ENCODE data around the gene EIF3A.
"Not testable (repeated sequence)": the region's sequence is repeated elsewhere in the genome, so short reads cannot be mapped to it uniquely, and the experiment has no call there.

The EIF3A gene

DNA sequence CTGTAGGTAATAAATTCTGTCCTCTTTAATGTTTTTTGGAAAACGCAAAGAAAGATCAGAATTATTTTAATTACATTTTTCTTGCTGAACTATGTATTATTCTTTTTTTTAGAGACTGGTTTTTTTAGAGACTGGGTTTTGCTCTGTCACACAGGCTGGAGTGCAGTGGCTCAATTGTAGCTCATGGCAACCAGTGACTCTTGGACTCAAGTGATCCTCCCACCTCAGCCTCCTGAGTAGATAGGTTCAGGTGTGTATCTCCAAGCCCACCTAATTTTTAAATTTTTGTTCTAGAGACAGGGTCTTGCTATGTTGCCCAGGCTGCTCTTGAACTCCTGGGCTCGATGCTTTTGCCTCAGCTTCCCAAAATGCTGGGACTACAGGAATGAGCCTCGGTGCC lies 18.0 kb upstream of the EIF3A start:
- no peak for DNase-seq

DNA sequence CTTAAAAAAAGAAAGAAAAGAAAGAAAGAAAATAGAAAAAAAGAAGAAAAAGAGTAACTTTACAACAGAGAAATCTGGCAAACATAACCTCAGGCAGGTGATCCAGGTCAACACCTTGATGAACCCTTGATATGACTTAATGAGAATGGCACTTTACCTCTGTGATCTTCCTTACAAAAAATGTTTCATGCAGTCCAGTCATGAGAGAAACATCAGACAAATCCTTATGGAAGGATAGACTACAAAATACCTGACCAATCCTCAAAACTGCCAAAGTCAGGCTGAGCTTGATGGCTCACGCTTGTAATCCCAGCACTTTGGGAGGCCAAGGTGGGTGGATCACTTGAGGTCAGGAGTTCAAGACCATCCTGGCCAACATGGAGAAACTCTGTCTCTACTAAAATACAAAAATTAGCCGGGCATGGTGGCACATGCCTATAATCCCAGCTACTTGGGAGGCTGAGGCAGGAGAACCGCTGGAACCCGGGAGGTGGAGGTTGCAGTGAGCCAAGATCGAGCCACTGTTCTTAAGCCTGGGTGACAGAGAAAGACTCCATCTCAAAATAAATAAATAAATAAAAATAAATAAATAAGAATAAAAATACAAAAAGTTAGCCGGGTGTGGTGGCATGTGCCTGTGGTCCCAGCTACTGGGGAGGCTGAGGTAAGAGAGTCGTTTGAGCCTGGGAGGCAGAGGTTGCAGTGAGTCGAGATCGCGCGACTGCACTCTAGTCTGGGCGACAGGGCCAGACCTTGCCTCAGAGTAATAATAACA lies 16.2 kb upstream of the EIF3A start:
- not testable (repeated sequence) for DNase-seq

DNA sequence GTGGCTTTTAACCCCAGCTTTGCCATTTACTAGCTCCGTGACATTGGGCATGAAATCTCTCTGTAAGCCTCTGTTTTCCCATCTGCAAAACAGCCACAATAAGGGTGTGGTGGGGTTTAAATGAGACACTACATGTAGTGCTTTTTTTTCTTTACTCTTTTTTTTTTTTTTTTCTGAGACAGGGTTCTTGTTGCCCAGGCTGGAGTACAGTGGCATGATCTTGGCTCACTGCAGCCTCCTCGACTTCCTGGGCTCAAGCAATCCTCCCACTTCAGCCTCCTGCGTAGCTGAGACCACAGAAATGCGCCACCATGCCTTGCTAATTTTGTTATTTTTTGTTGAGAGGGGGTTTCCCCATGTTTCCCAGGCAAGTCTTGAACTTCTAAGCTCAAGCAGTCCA lies 15.0 kb upstream of the EIF3A start:
- DNase-seq, result no peak

DNA sequence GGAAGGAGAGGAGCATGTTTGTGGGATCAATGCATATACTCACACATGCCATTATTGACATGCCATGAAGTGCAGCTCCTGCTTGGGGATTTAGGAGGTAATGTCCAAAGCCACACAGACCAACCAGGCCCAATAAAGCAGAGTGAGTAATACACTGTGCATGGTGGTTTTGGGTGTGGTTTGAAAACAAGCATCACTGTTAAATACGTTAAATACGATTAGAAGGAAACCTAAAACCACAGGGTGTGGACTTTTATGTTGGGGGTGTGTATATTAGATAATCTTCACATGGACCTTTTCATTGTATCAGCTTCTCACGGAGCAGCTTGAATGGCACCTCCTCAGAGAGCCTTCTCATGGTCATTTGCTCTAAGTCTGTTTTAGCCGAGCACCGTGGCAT lies 10.4 kb upstream of the EIF3A start:
- DNase-seq, result no peak

DNA sequence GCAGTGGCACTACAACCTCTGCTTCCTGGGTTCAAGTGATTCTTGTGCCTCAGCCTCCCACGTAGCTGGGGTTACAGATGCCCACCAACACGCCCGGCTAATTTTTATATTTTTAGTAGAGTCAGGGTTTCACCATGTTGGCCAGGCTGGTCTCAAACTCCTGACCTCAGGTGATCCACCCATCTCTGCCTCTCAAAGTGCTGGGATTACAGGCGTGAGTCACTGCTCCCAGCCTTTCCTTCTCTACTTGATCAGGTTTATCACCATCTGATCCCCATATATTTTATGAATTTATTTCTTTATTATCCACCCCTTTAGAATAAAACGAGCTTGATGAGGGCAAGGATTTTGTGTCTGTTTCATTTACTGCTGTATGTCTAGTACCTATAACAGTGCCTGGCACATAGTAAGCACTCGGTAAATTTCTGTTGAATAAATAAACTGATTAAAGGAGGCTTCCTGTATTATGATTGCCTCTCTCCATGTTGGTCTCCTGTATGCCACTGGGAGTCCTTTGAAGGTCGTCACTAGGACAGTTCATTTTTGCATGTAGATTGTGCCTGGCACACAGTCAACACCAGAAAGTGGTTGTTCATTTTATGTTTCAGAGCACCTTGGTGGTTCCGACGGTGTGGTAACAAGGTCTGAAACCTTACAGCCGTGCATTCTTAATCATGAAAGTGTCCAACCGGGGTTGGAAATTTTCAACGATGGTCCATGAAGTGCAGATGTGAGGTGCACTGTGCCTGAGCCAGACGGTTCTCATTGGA lies 9.6 kb upstream of the EIF3A start:
- no peak for DNase-seq

DNA sequence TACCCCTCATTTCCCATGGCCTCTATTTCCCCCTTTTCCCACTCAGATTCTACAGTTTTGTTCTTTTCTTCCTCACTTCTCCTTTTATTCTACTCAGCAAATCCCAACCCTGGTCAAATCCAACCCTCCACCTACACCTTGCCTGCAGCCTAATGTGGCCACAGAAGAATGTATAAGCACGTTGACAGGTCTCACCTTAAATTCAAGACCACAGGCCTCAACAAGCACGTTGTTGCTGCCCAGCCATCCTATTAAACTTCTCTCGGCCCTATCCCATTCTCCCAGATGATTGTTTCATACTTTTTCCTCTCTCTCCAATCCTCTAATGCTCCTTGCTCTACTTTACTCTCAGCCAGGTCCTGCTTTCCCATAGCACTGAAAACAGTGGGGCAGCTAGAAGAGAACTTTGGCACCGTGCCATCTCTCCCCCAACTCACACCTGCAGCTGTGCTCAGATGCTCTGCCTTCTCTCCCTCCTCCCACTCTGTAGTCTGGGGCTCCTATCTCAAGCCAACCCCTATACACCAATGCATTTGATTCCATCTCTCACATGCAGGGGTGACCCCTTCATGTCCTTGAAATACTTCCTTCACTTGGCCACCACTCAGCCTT lies 6.8 kb upstream of the EIF3A start:
- no peak for DNase-seq

DNA sequence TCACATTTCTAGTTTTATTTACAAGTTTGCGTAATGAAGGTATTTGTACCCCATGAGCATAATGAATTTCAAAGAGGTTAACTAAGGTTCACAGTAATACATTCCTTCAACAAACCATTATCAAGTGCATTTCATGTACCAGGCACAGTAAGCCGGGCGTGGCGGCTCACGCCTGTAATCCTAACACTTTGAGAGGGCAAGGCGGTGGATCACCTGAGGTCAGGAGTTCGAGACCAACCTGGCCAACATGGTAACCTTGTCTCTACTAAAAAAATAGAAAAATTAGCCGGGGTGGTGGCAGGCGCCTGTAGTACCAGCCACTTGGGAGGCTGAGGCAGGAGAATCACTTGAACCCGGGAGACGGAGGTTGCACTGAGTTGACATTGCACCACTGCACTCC lies 4.3 kb upstream of the EIF3A start:
- DNase-seq, result no peak

DNA sequence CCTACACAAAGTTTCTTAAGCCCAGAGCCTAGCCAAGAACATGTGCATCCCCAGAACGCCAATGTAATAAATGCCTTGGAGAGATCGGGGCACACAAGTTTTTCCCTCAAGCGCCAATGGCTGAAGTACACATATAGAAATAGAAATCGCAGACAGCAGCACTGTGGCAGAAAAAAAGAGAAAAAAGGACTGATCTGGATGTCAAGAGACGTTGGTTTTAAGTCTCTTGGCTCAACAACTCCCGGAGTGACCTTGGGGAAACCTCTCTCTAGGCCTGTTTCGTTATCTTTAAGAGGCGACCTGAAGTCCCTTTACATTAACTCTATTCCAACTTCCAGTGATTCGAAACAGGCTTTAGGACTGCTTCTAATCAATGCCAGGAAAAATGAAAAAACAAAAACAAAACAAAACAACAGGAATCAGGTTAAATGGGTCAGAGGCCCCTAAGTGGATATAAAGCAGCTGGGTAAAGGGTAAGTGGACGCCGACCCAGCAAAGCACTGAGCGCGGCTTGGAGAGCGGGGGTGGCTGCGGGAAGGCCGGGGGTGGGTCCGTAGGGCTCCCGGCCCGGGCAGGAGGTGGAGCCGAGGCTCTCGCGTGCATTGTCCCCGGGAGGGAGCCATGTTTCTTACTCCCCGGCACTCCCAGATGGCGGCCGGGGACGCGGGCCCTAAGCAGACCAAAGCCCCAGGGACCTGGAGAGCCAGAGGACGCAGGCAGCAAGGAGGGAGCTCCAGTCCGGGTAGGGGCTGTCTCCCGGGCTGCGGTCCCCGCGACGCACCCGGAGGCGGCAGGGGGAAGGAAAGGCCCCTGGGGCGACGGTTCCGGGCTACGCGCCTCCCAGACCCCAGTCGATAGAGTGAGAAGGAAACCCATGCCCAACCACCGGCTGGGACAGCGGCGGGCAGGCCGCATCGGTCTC lies 757 bp downstream of the EIF3A start:
- no peak for DNase-seq

DNA sequence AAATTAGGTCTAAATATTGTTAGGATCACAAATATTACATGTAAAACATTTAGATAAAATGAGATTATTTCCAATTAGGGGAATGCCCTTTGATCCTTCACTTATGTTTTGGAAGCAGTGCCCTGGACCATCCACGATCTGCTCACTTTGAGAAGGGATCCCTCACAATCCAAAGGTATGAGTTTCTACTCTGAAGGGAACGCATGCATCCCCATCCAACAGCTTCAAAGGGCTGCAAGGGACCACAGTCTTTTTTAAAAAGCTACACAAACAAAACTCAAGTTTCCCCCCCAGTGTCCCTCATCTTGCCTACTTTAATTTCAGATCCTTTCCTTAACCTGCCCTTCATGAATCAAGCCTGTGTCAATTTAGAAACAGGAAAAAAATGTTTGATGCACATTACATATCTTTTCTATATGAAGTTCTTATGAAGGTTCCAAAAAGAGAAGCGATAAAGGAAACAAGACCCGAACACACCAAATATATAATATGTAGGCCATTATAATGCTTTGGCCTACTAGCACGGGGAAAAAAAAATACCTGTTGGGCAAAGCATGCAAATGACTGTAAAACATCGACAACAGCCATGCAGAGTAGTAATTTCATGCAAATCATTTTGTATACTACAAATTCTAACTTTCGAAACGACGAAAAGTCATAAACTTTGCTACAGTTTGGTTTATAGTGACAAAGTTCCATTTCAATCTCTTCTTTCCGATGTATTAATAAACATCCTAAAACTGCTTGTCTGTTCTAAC lies 2.0 kb downstream of the EIF3A start:
- DNase-seq, result no peak

DNA sequence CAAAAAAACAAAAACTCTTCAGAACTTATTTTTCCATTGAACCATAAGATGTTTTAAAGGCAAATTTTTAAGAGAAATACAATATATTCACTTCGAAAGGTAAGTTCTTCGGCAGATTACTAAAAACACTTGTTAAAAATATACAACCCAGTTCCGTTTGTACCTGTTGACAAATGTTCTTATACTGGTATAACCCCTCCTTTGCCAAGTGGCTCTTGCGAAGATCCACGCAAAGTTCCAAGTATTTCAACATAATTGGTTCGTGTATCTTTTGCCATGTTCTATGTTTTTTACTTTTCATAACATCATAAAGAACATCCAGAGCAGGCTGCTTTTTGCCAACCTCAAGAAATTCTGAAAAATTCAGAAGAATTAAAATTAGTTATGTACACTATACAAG lies 7.0 kb downstream of the EIF3A start:
- DNase-seq, result no peak

DNA sequence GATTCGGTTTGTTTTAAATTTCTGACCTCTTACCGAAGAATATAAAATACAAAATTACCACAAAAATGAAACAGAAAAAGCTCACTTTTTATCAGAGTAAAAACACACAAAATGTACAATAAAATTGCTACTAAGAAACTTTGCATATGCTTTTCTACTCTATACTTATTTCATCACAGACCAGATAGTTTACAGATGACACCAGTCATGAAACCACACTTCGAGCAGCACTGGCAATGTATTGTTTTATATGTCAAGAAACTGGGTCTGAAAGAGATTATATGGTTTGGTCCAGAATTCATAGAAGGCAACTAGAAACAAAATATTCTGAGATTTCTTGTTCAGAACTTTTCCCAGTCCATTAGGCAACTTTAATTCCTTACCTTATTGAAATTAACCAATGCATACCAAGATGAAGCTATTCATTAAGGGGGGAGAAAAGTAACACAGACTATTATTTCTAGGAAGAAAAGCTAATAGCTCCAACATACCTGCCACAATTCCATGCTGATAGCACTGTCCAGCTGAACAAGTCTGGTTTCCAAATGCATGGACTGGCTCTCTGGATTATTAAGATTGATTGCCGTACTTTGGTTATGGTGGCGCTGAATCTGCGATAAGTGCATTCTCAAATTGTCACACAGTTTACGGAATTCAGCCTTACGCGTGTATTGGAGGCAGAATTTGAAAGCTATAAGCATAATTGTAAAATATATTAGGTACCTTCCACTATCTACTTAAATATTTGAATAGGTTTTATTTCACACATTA lies 10.0 kb downstream of the EIF3A start:
- DNase-seq, result no peak

DNA sequence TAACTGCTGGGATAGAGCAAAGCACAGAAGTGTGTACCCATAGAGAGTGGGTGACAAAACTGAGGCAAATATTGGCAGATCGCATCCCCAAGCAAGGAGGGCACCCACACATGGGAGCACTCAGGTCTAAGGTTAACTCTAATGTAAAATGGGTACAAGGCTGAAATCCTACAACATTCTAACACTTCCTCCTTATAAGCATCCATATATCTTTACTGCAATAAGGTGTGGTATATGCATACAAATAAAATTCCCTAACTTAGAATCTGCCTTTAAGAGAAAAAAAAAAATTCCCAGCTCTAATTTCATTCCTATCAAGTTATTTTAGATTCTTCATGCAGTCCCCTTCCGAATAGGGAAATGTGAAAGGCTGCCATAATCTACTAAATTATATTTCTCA lies 18.7 kb downstream of the EIF3A start:
- DNase-seq, result no peak

DNA sequence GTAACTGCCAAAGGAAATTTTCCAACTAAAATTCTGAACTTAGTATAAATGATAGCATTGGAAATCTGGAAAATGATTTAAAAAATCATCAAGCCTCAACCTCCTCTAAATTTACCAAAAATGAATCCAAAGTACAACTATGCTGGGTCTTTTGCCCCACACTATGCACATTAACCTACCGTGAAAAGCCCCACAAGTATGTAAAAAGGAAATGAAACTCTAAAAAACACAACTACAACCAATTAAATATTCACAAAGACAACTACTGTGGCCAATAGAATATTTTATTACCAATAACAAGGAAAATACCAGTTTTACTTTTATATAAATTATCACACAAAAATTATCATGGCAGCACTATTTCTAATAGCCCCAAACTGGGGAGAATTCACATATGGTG lies 19.3 kb downstream of the EIF3A start:
- DNase-seq, result no peak

DNA sequence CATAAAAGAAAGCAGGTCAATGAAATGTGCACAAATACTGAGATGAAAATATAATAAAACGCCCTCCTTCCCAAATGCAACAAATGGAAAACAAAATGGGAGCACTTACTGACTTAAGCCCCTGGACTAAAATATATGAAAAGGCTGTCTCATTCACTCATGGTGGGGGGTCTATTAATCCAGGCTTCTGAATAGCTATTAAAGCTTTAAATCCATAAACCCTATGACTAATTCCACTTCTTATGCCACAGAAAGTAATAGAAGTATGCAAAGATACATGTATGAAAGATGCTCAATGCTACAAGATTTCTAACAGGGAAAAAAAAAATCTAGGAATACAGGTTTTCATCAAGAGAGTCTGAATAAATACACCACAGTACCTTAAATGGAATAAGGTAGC lies 20.5 kb downstream of the EIF3A start:
- DNase-seq, result no peak

DNA sequence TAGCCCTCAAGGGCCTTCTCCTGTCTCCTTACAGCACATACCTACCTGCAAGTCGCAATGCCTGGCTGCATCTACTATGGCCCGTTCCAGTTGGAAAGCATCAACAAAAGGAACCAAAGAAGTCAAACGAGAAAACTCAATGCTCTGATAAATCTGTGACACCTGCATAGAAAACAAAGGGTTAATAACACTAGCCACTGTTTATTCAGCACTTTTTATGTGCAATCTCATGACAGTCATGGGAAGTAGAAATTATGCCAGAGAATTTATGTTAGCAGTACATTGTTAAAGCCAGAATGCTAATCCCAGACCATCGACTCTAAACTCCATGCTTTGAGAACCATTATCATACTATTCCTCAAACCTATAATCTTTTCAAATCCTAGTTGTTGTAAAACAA lies 21.1 kb downstream of the EIF3A start:
- DNase-seq, result no peak

DNA sequence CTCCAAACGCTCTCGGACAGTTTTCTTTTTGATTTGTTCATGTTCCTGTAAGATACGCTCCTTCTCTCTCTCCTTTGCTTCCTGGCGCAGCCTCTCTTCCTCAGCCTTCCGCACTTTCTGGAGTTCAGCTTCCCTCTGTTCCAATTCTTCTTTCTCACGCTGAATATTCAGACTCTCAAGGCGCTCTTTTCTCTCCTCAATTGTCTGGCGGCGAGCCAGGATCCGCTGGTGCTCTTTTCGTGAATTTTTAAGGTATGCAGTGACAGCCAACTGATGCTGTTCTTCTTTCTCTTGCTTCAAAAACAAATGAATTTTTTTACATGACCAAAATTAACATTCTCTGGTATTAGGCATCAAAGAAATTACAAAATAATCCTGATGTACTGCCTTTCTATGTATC lies 22.6 kb downstream of the EIF3A start:
- DNase-seq, result no peak

DNA sequence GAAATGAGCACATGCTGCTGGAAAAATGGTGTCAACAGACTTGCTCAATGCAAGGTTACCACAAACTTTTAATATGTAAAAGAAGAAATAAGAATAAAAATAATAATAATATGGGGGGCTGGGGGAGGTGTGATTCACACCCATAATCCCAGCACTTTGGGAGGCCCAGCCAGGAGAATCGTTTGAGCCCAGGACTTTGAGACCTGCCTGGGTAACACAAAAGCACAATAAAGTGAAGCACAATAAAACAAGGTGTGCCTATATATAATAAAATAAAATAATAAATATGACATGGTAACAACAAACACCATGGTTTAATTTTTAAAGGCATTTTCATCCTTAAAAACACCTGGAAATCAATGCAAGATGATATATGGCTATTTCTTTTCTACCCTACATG lies 25.1 kb downstream of the EIF3A start:
- DNase-seq, result no peak

DNA sequence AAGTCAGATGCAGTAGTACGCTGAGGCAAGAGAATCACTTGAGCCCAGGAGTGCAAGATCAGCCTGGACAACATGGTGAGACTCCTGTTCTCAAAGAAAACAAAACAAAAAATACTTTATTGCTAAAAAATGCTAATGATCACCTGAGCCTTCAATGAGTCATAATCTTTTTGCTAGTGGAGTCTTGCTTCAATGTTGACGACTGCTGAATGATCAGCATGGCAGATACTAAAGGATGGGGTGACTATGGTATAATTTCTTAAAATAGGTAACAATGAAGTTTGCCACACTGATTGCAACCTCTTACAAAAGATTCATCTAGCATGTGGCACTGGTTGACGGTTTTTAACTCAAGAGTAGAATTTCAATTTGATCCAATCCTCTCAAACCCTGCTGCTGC lies 28.8 kb downstream of the EIF3A start:
- DNase-seq, result no peak

DNA sequence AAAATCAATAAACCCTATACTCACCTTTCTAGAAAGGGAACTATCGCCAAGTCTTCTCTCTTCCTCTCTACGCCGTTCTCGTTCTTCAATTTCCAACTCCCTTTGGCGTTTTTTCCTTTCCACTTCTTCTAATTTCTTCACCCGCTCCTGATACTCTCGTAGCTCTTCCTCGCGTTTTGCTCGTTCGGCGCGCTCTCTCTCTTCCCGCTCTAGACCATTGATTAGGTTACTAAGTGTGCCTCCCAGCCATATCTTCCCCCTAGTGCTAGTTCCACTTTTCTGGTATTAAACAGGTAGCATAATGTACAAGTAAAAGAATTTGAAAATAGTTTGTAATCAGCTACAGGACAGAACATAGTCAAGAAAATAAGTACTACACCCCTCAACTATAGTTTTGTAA lies 30.8 kb downstream of the EIF3A start:
- no peak for DNase-seq

DNA sequence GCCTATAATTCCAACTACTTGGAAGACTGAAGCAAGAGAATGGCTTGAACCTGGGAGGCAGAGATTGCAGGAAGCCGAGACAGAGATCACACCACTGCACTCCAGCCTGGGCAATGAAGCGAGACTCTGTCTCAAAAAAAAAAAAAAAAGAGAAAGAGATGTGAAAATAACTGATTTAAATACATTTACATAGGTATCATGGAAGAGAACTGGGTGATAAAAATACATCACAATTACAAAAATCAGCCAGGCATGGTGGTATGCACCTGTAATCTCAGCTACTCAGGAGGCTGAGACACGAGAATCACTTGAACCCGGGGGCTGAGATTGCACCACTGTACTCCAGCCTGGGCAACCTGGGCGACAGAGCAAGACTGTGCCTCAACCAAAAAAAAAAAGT lies 31.3 kb downstream of the EIF3A start:
- DNase-seq, result no peak

DNA sequence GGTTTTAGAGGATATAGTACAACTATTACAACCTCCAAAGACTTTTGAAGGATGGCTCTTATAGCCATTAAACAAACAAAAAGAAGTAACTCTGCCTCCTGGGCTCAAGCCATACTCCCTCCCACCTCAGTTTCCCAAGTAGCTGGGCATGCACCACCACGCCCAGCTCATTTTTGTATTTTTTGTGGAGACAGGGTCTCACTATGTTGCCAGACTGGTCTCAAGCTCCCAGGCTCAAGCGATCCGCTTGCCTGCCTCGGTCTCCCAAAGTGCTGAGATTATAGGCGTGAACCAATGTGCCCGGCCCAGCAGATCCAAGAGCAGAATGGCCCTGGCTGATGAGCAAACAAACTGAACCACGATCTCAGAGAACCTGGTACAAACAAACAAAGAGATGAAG lies 35.1 kb downstream of the EIF3A start:
- DNase-seq, result no peak

DNA sequence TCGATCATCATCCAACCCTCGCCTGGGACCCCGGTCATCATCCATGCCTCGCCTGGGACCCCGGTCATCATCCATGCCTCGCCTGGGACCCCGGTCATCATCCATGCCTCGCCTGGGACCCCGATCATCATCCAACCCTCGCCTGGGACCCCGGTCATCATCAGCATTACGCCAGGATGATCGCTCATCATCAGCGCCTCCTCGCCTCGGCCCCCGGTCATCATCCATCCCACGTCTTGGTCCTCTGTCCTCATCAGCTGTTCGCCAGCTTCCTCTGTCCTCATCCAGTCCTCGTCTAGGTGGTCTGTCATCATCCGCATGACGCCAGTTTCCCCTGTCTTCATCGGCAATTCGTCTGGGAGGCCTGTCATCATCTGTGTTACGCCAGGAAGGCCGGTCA lies 38.4 kb downstream of the EIF3A start:
- DNase-seq, result no peak

Measured in NCI-H1436 treated with DMSO at 0.1 percent for 48 hours (cell line).